WTC11 (cell line): ENCODE measurements around the gene IL10RB. TPM values are rescaled to one million over a fixed set of nuclear protein-coding genes. Genes with fewer than 3 reads are reported as not detected.
"Not testable (repeated sequence)": the region's sequence is repeated elsewhere in the genome, so short reads cannot be mapped to it uniquely, and the experiment has no call there.

ENCODE experiments used
- ATAC-seq: fragments of 200-7000 bp; cut with Tn5 transposase; 2 replicates; pipeline ENCODE4 v1.10.0; 2021; ENCODE audit warnings: mild to moderate bottlenecking, moderate library complexity
- CTCF ChIA-PET: fragments of 300-600 bp; sonication (Branson Sonifier 250); formaldehyde crosslinking; loops from one replicate; lab custom pipeline; 2021; ENCODE audit warnings: antibody characterized with exemption; lab: Charles Lee
- POLR2A ChIA-PET: fragments of 350-600 bp; sonication (Branson Sonifier 250); formaldehyde crosslinking; loops from one replicate; lab custom pipeline; 2021; ENCODE audit warnings: antibody characterized with exemption; lab: Charles Lee
- DNase-seq: peaks from one replicate; pipeline ENCODE4 v3.0.0; 2021; ENCODE audit warnings: low spot score
- H3K27ac Mint-ChIP-seq: 2 replicates; pipeline ENCODE4 v1.8.0; 2021; ENCODE audit warnings: mixed read lengths
- H3K27me3 Mint-ChIP-seq: 2 replicates; pipeline ENCODE4 v1.8.0; 2021; ENCODE audit warnings: low read depth, mild to moderate bottlenecking, moderate library complexity, mixed read lengths
- H3K36me3 Mint-ChIP-seq: 2 replicates; pipeline ENCODE4 v1.8.0; 2021; ENCODE audit warnings: mixed read lengths
- H3K4me1 Mint-ChIP-seq: 2 replicates; pipeline ENCODE4 v1.8.0; 2022; ENCODE audit warnings: mixed read lengths
- H3K4me3 Mint-ChIP-seq: 2 replicates; pipeline ENCODE4 v1.8.0; 2021; ENCODE audit warnings: mild to moderate bottlenecking, moderate library complexity, mixed read lengths
- H3K9me3 Mint-ChIP-seq: 2 replicates; pipeline ENCODE4 v1.8.0; 2021; ENCODE audit warnings: mixed read lengths
- AFF4 ChIP-seq: sonication (generic); formaldehyde crosslinking; IDR thresholded peaks from 2 replicates; pipeline ENCODE4 v1.8.1; 2023; ENCODE audit warnings: mild to moderate bottlenecking, missing genetic modification reagents, borderline replicate concordance
- ATF3 ChIP-seq: sonication (generic); formaldehyde crosslinking; conservative IDR thresholded peaks from 2 replicates; pipeline ENCODE4 v1.8.1; 2022; ENCODE audit warnings: mild to moderate bottlenecking, missing genetic modification reagents
- CBFB ChIP-seq: sonication (generic); formaldehyde crosslinking; IDR thresholded peaks from 2 replicates; pipeline ENCODE4 v1.8.1; 2022; ENCODE audit warnings: mild to moderate bottlenecking, low read depth, missing genetic modification reagents
- ETV6 ChIP-seq: sonication (generic); formaldehyde crosslinking; IDR thresholded peaks from 2 replicates; pipeline ENCODE4 v1.8.1; 2022; ENCODE audit warnings: mild to moderate bottlenecking, missing genetic modification reagents
- FOXJ3 ChIP-seq: sonication (generic); formaldehyde crosslinking; IDR thresholded peaks from 2 replicates; pipeline ENCODE4 v1.9.0; 2021; ENCODE audit warnings: missing genetic modification reagents, mild to moderate bottlenecking, borderline replicate concordance
- HMGA2 ChIP-seq: fragments of 250-450 bp; sonication (Bioruptor Pico); IDR thresholded peaks from 2 replicates; pipeline ENCODE4 v1.4.0; 2021; ENCODE audit warnings: mild to moderate bottlenecking, moderate library complexity
- HMGXB4 ChIP-seq: sonication (generic); formaldehyde crosslinking; IDR thresholded peaks from 2 replicates; pipeline ENCODE4 v1.8.1; 2023; ENCODE audit warnings: mild to moderate bottlenecking, moderate library complexity, missing genetic modification reagents
- NR1H2 ChIP-seq: sonication (generic); formaldehyde crosslinking; IDR thresholded peaks from 2 replicates; pipeline ENCODE4 v1.9.0; 2021; ENCODE audit warnings: mild to moderate bottlenecking, moderate library complexity, missing genetic modification reagents
- NR2C2 ChIP-seq: sonication (generic); formaldehyde crosslinking; IDR thresholded peaks from 2 replicates; pipeline ENCODE4 v1.8.0; 2022; ENCODE audit warnings: mild to moderate bottlenecking, missing genetic modification reagents
- OVOL2 ChIP-seq: fragments of 250-450 bp; sonication (Bioruptor Pico); IDR thresholded peaks from 2 replicates; pipeline ENCODE4 v1.9.0; 2021; ENCODE audit warnings: mild to moderate bottlenecking, borderline replicate concordance
- SMAD3 ChIP-seq: sonication (generic); formaldehyde crosslinking; IDR thresholded peaks from 2 replicates; pipeline ENCODE4 v1.8.0; 2022; ENCODE audit warnings: missing genetic modification reagents, mild to moderate bottlenecking, borderline replicate concordance
- SMAD4 ChIP-seq: sonication (generic); formaldehyde crosslinking; IDR thresholded peaks from 2 replicates; pipeline ENCODE4 v1.8.0; 2022; ENCODE audit warnings: mild to moderate bottlenecking, missing genetic modification reagents
- TP53 ChIP-seq: sonication (generic); formaldehyde crosslinking; IDR thresholded peaks from 2 replicates; pipeline ENCODE4 v1.8.1; 2023; ENCODE audit warnings: mild to moderate bottlenecking, missing genetic modification reagents
- ZMAT4 ChIP-seq: fragments of 250-450 bp; sonication (Bioruptor Pico); IDR thresholded peaks from 2 replicates; pipeline ENCODE4 v1.9.0; 2021; ENCODE audit warnings: mild to moderate bottlenecking
- ZNF219 ChIP-seq: sonication (generic); formaldehyde crosslinking; IDR thresholded peaks from 2 replicates; pipeline ENCODE4 v1.8.0; 2023; ENCODE audit warnings: missing genetic modification reagents, mild to moderate bottlenecking, borderline replicate concordance
- ZNF232 ChIP-seq: sonication (generic); formaldehyde crosslinking; IDR thresholded peaks from 2 replicates; pipeline ENCODE4 v1.8.0; 2022; ENCODE audit warnings: mild to moderate bottlenecking, missing genetic modification reagents
- ZNF263 ChIP-seq: sonication (generic); formaldehyde crosslinking; IDR thresholded peaks from 2 replicates; pipeline ENCODE4 v1.8.1; 2022; ENCODE audit warnings: low read depth, mild to moderate bottlenecking, moderate library complexity, missing genetic modification reagents
- ZNF396 ChIP-seq: fragments of 250-450 bp; sonication (Bioruptor Pico); IDR thresholded peaks from 2 replicates; pipeline ENCODE4 v1.8.0; 2021; ENCODE audit warnings: mild to moderate bottlenecking, moderate library complexity, borderline replicate concordance
- ZNF425 ChIP-seq: fragments of 250-450 bp; sonication (Bioruptor Pico); conservative IDR thresholded peaks from 2 replicates; pipeline ENCODE4 v1.9.0; 2021; ENCODE audit warnings: mild to moderate bottlenecking
- ZNF512 ChIP-seq: sonication (generic); formaldehyde crosslinking; IDR thresholded peaks from 2 replicates; pipeline ENCODE4 v1.8.1; 2022; ENCODE audit warnings: missing genetic modification reagents, borderline replicate concordance
- ZNF671 ChIP-seq: fragments of 250-450 bp; sonication (Bioruptor Pico); IDR thresholded peaks from 2 replicates; pipeline ENCODE4 v1.8.0; 2021; ENCODE audit warnings: mild to moderate bottlenecking
- total RNA-seq: library from RNA; stranded (reverse); gene quantifications from 3 replicates; pipeline ENCODE4 v1.2.3, GENCODE V29; 2021

The IL10RB gene
- total RNA-seq, 1 experiment from 2014 or later: 3.7 TPM

GRCh38 chr21:33249331-33250002 lies 16.7 kb upstream of the IL10RB start (continued):
- TF ChIP-seq SMAD3 (CRISPR knock-in tag): no peak
- TF ChIP-seq TP53 (CRISPR knock-in tag): no peak
- no peak for TF ChIP-seq ZNF219 (CRISPR knock-in tag)
- no peak for TF ChIP-seq ETV6 (CRISPR knock-in tag)
- no peak for TF ChIP-seq FOXJ3 (CRISPR knock-in tag)
- no peak for TF ChIP-seq NR2C2
- TF ChIP-seq CBFB (CRISPR knock-in tag): no peak
- no peak for TF ChIP-seq ZNF396

GRCh38 chr21:33251119-33251518 lies 15.0 kb upstream of the IL10RB start:
- no peak for TF ChIP-seq AFF4 (CRISPR knock-in tag)
- TF ChIP-seq ZNF263 (CRISPR knock-in tag): no peak
- no peak for TF ChIP-seq HMGXB4 (CRISPR knock-in tag)
- no peak for TF ChIP-seq FOXJ3 (CRISPR knock-in tag)
- no peak for TF ChIP-seq ZNF425 (CRISPR knock-in tag)
- Mint-ChIP-seq H3K27me3 (no peaks in the 10 kb centered on the region), H3K27ac (peak overlapping the region; percentile 9; the same call in 1 of the 2 replicates), H3K36me3 (peaks cover 77% of the 10 kb centered on the region), H3K4me1 (0 out of 2 replicates have a peak, but pooled peaks cover 7% of the 10 kb centered on the region), H3K4me3 (no peak overlapping the region), H3K9me3 (no peaks in the 10 kb centered on the region)
- ChIA-PET POLR2A (no interaction called here), CTCF (no interaction called here)
- no peak for ATAC-seq
- DNase-seq: no peak

- CTCF ChIA-PET, H3K4me1 Mint-ChIP-seq, H3K27ac Mint-ChIP-seq, POLR2A ChIA-PET, H3K27me3 Mint-ChIP-seq, DNase-seq, ATAC-seq, H3K4me3 Mint-ChIP-seq: not testable (repeated sequence)
- Mint-ChIP-seq H3K9me3 (peaks cover 13% of the 10 kb centered on the region), H3K36me3 (peaks cover 78% of the 10 kb centered on the region)
Measured at GRCh38 chr21:33253382-33253781, 12.8 kb upstream of the IL10RB start.

GRCh38 chr21:33254766-33255165 lies 11.4 kb upstream of the IL10RB start:
- no peak for DNase-seq
- peaks cover 13% of the 10 kb centered on the region for H3K9me3 Mint-ChIP-seq
- no peak overlapping the region for H3K27ac Mint-ChIP-seq
- ChIA-PET CTCF (no interaction called here), POLR2A (no interaction called here)
- peaks cover 76% of the 10 kb centered on the region for H3K36me3 Mint-ChIP-seq
- H3K4me3 Mint-ChIP-seq: no peak overlapping the region
- H3K27me3 Mint-ChIP-seq: no peaks in the 10 kb centered on the region
- no peak for ATAC-seq
- H3K4me1 Mint-ChIP-seq: 0 out of 2 replicates have a peak, but pooled peaks cover 7% of the 10 kb centered on the region
- TF ChIP-seq ZMAT4: no peak
- TF ChIP-seq OVOL2 (CRISPR knock-in tag): no peak
- no peak for TF ChIP-seq SMAD3 (CRISPR knock-in tag)
- no peak for TF ChIP-seq ZNF232 (CRISPR knock-in tag)
- no peak for TF ChIP-seq ZNF671
- TF ChIP-seq ATF3: no peak
- no peak for TF ChIP-seq ZNF512 (CRISPR knock-in tag)
- no peak for TF ChIP-seq NR1H2
- no peak for TF ChIP-seq SMAD4 (CRISPR knock-in tag)
- TF ChIP-seq HMGA2 (CRISPR knock-in tag): no peak
